ES-I3 (cell line): ENCODE data around the gene P2RX4.
"Not testable (repeated sequence)": the region's sequence is repeated elsewhere in the genome, so short reads cannot be mapped to it uniquely, and the experiment has no call there.

Source experiments
- H3K36me3 ChIP-seq: 2 replicates; pipeline ENCODE4 v1.6.1; 2013; ENCODE audit warnings: mild to moderate bottlenecking, low read length, control low read depth, moderate library complexity; ENCODE audit not compliant: insufficient read depth
- H3K4me1 ChIP-seq: 2 replicates; pipeline ENCODE4 v1.6.1; 2013; ENCODE audit warnings: mild to moderate bottlenecking, control low read depth, low read length; ENCODE audit not compliant: insufficient read depth
- H3K9ac ChIP-seq: 2 replicates; pipeline ENCODE4 v1.6.1; 2013; ENCODE audit warnings: low read depth, mild to moderate bottlenecking, low read length, moderate library complexity
- H3K9me3 ChIP-seq: 2 replicates; pipeline ENCODE4 v1.6.1; 2013; ENCODE audit warnings: mild to moderate bottlenecking, low read length, moderate library complexity; ENCODE audit not compliant: control insufficient read depth, insufficient read depth

Gene P2RX4

GRCh38 chr12:121278169-121279070 is 68.5 kb downstream of the P2RX4 start:
- no peaks in the 10 kb centered on the region for H3K9me3 ChIP-seq
- no peaks in the 10 kb centered on the region; the same call in 1 of the 2 replicates for H3K4me1 ChIP-seq
- H3K9ac ChIP-seq, result no peak overlapping the region
- no peaks in the 10 kb centered on the region for H3K36me3 ChIP-seq

- H3K9ac ChIP-seq, result no peak overlapping the region
- H3K9me3 ChIP-seq, result no peaks in the 10 kb centered on the region
- no peaks in the 10 kb centered on the region; the same call in 1 of the 2 replicates for H3K4me1 ChIP-seq
- H3K36me3 ChIP-seq, result no peaks in the 10 kb centered on the region
Observed at GRCh38 chr12:121279071-121279375, 69.1 kb downstream of the P2RX4 start.

- no peaks in the 10 kb centered on the region for H3K9me3 ChIP-seq
- no peak overlapping the region; the same call in 1 of the 2 replicates for H3K9ac ChIP-seq
- no peaks in the 10 kb centered on the region; the same call in 1 of the 2 replicates for H3K4me1 ChIP-seq
- no peaks in the 10 kb centered on the region for H3K36me3 ChIP-seq
Observed at GRCh38 chr12:121279507-121279915, 69.6 kb downstream of the P2RX4 start.

- not testable (repeated sequence) for H3K4me1 ChIP-seq, H3K9ac ChIP-seq, H3K36me3 ChIP-seq, H3K9me3 ChIP-seq
Observed at GRCh38 chr12:121280531-121280930, 70.6 kb downstream of the P2RX4 start.

- not testable (repeated sequence) for H3K36me3 ChIP-seq, H3K9ac ChIP-seq, H3K9me3 ChIP-seq, H3K4me1 ChIP-seq
Observed at GRCh38 chr12:121281116-121281515, 71.2 kb downstream of the P2RX4 start.

GRCh38 chr12:121282072-121282742 is 72.3 kb downstream of the P2RX4 start:
- no peaks in the 10 kb centered on the region; the same call in 1 of the 2 replicates for H3K4me1 ChIP-seq
- no peak overlapping the region for H3K9ac ChIP-seq
- H3K36me3 ChIP-seq, result no peaks in the 10 kb centered on the region
- H3K9me3 ChIP-seq, result no peaks in the 10 kb centered on the region

GRCh38 chr12:121282910-121283309 is 73.0 kb downstream of the P2RX4 start:
- not testable (repeated sequence) for H3K36me3 ChIP-seq, H3K4me1 ChIP-seq, H3K9ac ChIP-seq, H3K9me3 ChIP-seq

- H3K9ac ChIP-seq, result no peak overlapping the region
- peaks cover 4% of the 10 kb centered on the region for H3K4me1 ChIP-seq
- no peaks in the 10 kb centered on the region for H3K36me3 ChIP-seq
- H3K9me3 ChIP-seq, result no peaks in the 10 kb centered on the region
Observed at GRCh38 chr12:121283388-121283787, 73.5 kb downstream of the P2RX4 start.
